ENCODE results near the gene WASHC1. TPM values are rescaled to one million over a fixed set of nuclear protein-coding genes. Genes with fewer than 3 reads are reported as not detected.

The WASHC1 gene
- total RNA-seq, 1 donor from 2014 or later, result 6.8 TPM

Other genes starting within 250 kb of the WASHC1 start
- not detected for gene FOXD4, start 89.0 kb upstream of the WASHC1 start, total RNA-seq
- 4.7 TPM for gene ZNG1A, start 149.6 kb upstream of the WASHC1 start, total RNA-seq
- 8.9 TPM for gene DOCK8, start 185.4 kb upstream of the WASHC1 start, total RNA-seq

Measured in ascending aorta (tissue), 1 donor.